HCT116 (cell line): ENCODE measurements around the gene LYPD8. TPM values are rescaled to one million over a fixed set of nuclear protein-coding genes. Genes with fewer than 3 reads are reported as not detected.

Source experiments
- ATAC-seq: fragments of 200-7000 bp; cut with Tn5 transposase; 2 replicates; pipeline ENCODE4 v1.9.1; 2020; ENCODE audit warnings: mild to moderate bottlenecking, moderate library complexity
- BruUV-seq: library from RNA; stranded (reverse); fragments of 400-500 nt; replicated peaks from 2 replicates; lab custom pipeline; 2021; lab: Mats Ljungman, UMichigan
- CTCF ChIA-PET: fragments of 300-600 bp; sonication (Branson Sonifier 250); formaldehyde crosslinking; loops from one replicate; lab custom pipeline; 2021; ENCODE audit warnings: antibody characterized with exemption; lab: Charles Lee
- POLR2A ChIA-PET: fragments of 300-600, 350-600 bp; sonication (Branson Sonifier 250); formaldehyde crosslinking; loops from one replicate; lab custom pipeline; 2021; ENCODE audit warnings: antibody characterized with exemption; lab: Charles Lee
- RAD21 ChIA-PET, 2 experiments: fragments of 300-600 bp; sonication (Branson Sonifier 250); formaldehyde crosslinking; loops; one replicate each; lab custom pipeline; 2023; ENCODE audit warnings: low total read pairs in 2 of 2; ENCODE audit not compliant: uncharacterized antibody in 2 of 2, unreplicated experiment in 2 of 2, low non-redundant PET in 1 of 2; lab: Charles Lee
- DNase-seq: peaks from one replicate; pipeline ENCODE4 v3.0.0-alpha.2; 2010; ENCODE audit warnings: low read depth, low spot score
- H2AFZ ChIP-seq: fragments of 200-600 bp; shearing (Covaris generic), sonication (generic); 2 replicates; pipeline ENCODE4 v1.6.1; 2017; ENCODE audit warnings: low read depth, mixed run types, mixed read lengths, antibody characterized with exemption, low read length; ENCODE audit not compliant: poor library complexity, severe bottlenecking
- H3K27ac ChIP-seq: 2 replicates; pipeline ENCODE4 v1.5.1; 2012; ENCODE audit warnings: low read depth, low read length
- H3K27me3 ChIP-seq: fragments of 200-600 bp; sonication (generic); 2 replicates; pipeline ENCODE4 v1.6.1; 2016; ENCODE audit warnings: mixed run types, low read length, mixed read lengths; ENCODE audit not compliant: insufficient read depth
- H3K36me3 ChIP-seq, 2 experiments: fragments of 200-500 bp in 1 of 2; fragments of 200-600 bp in 1 of 2; sonication (Bioruptor generic) in 1 of 2; sonication (generic) in 1 of 2; 2 replicates each; pipeline versions ENCODE4 v1.5.1 to v1.6.1; 2014 to 2016; ENCODE audit warnings: low read length in 2 of 2, inconsistent platforms in 1 of 2, mixed read lengths in 1 of 2, mixed run types in 1 of 2; ENCODE audit not compliant: insufficient read depth in 2 of 2, control insufficient read depth in 1 of 2
- H3K4me1 ChIP-seq, 2 experiments: fragments of 200-600 bp in 1 of 2; sonication (generic) in 1 of 2; 2 replicates each; pipeline versions ENCODE4 v1.5.1 to v1.6.1; 2012 to 2017; ENCODE audit warnings: low read length in 2 of 2, inconsistent platforms in 1 of 2, mild to moderate bottlenecking in 1 of 2, mixed read lengths in 1 of 2, mixed run types in 1 of 2, moderate library complexity in 1 of 2; ENCODE audit not compliant: insufficient read depth in 2 of 2, control insufficient read depth in 1 of 2
- H3K4me2 ChIP-seq: fragments of 200-600 bp; sonication (generic); 2 replicates; pipeline ENCODE4 v1.6.1; 2017; ENCODE audit warnings: mixed run types, low read length, mixed read lengths
- H3K4me3 ChIP-seq, 2 experiments: fragments of 200-600 bp in 1 of 2; sonication (generic) in 1 of 2; replicated peaks in 1 of 2; 2 replicates each; pipeline ENCODE4 v1.5.1; 2011 to 2016; ENCODE audit warnings: low read length in 2 of 2, control low read depth in 1 of 2, low read depth in 1 of 2, mild to moderate bottlenecking in 1 of 2, mixed read lengths in 1 of 2, mixed run types in 1 of 2
- H3K79me2 ChIP-seq: fragments of 200-600 bp; sonication (generic); 2 replicates; pipeline ENCODE4 v1.6.1; 2017; ENCODE audit warnings: mild to moderate bottlenecking, mixed run types, low read length, moderate library complexity, mixed read lengths; ENCODE audit not compliant: insufficient read depth
- H3K9ac ChIP-seq: fragments of 200-600 bp; sonication (generic); 2 replicates; pipeline ENCODE4 v1.6.1; 2016; ENCODE audit warnings: low read length, mixed read lengths
- H3K9me2 ChIP-seq: fragments of 200-600 bp; sonication (generic), shearing (Covaris generic); 2 replicates; pipeline ENCODE4 v1.6.1; 2017; ENCODE audit warnings: mixed run types, mild to moderate bottlenecking, moderate library complexity; ENCODE audit not compliant: insufficient read depth
- H3K9me3 ChIP-seq, 2 experiments: fragments of 200-500 bp in 1 of 2; fragments of 200-600 bp in 1 of 2; sonication (Bioruptor generic) in 1 of 2; sonication (generic) in 1 of 2; 2 replicates each; pipeline ENCODE4 v1.6.1; 2014 to 2017; ENCODE audit warnings: low read length in 2 of 2, mixed read lengths in 2 of 2, inconsistent platforms in 1 of 2, low read depth in 1 of 2, mild to moderate bottlenecking in 1 of 2, mixed run types in 1 of 2, moderate library complexity in 1 of 2; ENCODE audit not compliant: control insufficient read depth in 1 of 2, insufficient read depth in 1 of 2
- H4K20me1 ChIP-seq: fragments of 200-600 bp; sonication (generic), shearing (Covaris generic); 2 replicates; pipeline ENCODE4 v1.6.1; 2017; ENCODE audit warnings: mixed run types, mild to moderate bottlenecking, moderate library complexity; ENCODE audit not compliant: insufficient read depth
- CBX3 ChIP-seq: IDR thresholded peaks from 2 replicates; pipeline ENCODE4 v1.6.1; 2012; ENCODE audit warnings: low read depth
- CEBPB ChIP-seq: IDR thresholded peaks from 2 replicates; pipeline ENCODE4 v1.6.1; 2012; ENCODE audit warnings: low read depth
- POLR2A ChIP-seq: IDR thresholded peaks from 2 replicates; pipeline ENCODE4 v1.7.0; 2011; ENCODE audit warnings: borderline replicate concordance; ENCODE audit not compliant: insufficient read depth, insufficient read length; ENCODE audit errors: extremely low read depth
- REST ChIP-seq: IDR thresholded peaks from 2 replicates; pipeline ENCODE4 v1.6.1; 2012; ENCODE audit warnings: low read depth
- SP1 ChIP-seq: IDR thresholded peaks from 2 replicates; pipeline ENCODE4 v1.6.1; 2012; ENCODE audit warnings: low read depth
- SRF ChIP-seq: IDR thresholded peaks from 2 replicates; pipeline ENCODE4 v1.6.1; 2012; ENCODE audit warnings: low read depth
- ZFX ChIP-seq: fragments of 450-650 bp; IDR thresholded peaks from 2 replicates; pipeline ENCODE4 v1.6.1; 2017
- intact Hi-C: fragments of 100-400 bp; cut with micrococcal nuclease; formaldehyde crosslinking; loops from 2 replicates; pipeline ENCODE4 v1.10.0; 2022
- total RNA-seq: library from RNA; stranded (reverse); gene quantifications from one replicate; pipeline ENCODE4 v1.2.1, GENCODE V29; 2021; ENCODE audit not compliant: unreplicated experiment
- TF ChIP-seq, protein P1 (sequence below): IDR thresholded peaks from 2 replicates; pipeline ENCODE4 v1.6.1; 2012

The LYPD8 gene
- total RNA-seq, 1 experiment from 2014 or later, result not detected

DNA sequence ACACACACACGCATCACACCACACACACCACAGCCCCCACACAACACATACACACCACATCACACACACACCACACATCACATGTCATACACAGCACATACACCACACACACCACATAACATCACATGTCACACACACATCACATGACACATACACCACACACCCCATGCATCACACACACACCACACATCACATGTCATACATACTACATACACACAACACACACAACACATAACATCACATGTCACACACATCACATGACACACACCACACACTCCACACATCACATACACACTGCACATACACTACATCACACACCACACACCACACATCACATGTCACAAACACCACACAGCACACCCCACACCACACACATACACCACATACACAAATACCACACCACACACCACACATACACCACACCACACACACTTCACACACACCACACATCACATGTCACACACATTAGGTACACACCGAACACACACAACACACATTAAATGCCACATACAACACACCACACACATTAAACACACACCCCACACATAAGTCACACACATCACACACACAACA, 1.8 kb downstream of the LYPD8 start:
- ATAC-seq (no peak), DNase-seq (no peak)
- Histone ChIP-seq H3K4me3 (no peak overlapping the region), H3K9me2 (no peaks in the 10 kb centered on the region), H3K27me3 (no peaks in the 10 kb centered on the region), H3K4me1 (no peaks in the 10 kb centered on the region), H3K36me3 (no peaks in the 10 kb centered on the region), H4K20me1 (no peaks in the 10 kb centered on the region), H3K9ac (no peak overlapping the region), H3K4me2 (no peak overlapping the region), H3K79me2 (no peaks in the 10 kb centered on the region), H3K27ac (no peak overlapping the region), H3K9me3 (peaks cover 0 to 11% of the 10 kb centered on the region in 2 experiments; a peak in 1 of 4 replicates), H2AFZ (no peak overlapping the region)
- RAD21 ChIA-PET, result no interaction called here
- TF ChIP-seq CBX3 (no peak), ZFX (no peak), POLR2A (no peak), SRF (no peak), CEBPB (no peak), SP1 (no peak), REST (no peak)
- TF ChIP-seq, protein P1, sequence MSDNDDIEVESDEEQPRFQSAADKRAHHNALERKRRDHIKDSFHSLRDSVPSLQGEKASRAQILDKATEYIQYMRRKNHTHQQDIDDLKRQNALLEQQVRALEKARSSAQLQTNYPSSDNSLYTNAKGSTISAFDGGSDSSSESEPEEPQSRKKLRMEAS, result no peak
- CTCF ChIA-PET, result no interaction called here
- POLR2A ChIA-PET, result no interaction called here
- intact Hi-C loops, result no loop called here
- no TSS peak for BruUV-seq
